Calu3 (cell line): ENCODE measurements around the gene PRSS23. TPM values are rescaled to one million over a fixed set of nuclear protein-coding genes. Genes with fewer than 3 reads are reported as not detected.

Experiments
- BruUV-seq: library from RNA; stranded (reverse); fragments of 400-500 nt; replicated peaks from 2 replicates; lab custom pipeline; 2021; lab: Mats Ljungman, UMichigan
- CTCF ChIA-PET: fragments of 300-600 bp; sonication (Branson Sonifier 250); formaldehyde crosslinking; loops from one replicate; lab custom pipeline; 2022; ENCODE audit warnings: antibody characterized with exemption; lab: Charles Lee
- DNase-seq: peaks from one replicate; pipeline ENCODE4 v3.0.0; 2022
- H3K27ac Mint-ChIP-seq: one replicate; pipeline ENCODE4 v1.8.0; 2022; ENCODE audit warnings: mixed read lengths; ENCODE audit not compliant: unreplicated experiment
- H3K27me3 Mint-ChIP-seq: one replicate; pipeline ENCODE4 v1.8.0; 2022; ENCODE audit warnings: mixed read lengths; ENCODE audit not compliant: unreplicated experiment
- H3K36me3 Mint-ChIP-seq: one replicate; pipeline ENCODE4 v1.8.0; 2022; ENCODE audit warnings: mild to moderate bottlenecking, moderate library complexity, mixed read lengths; ENCODE audit not compliant: insufficient read depth, unreplicated experiment
- H3K4me1 Mint-ChIP-seq: one replicate; pipeline ENCODE4 v1.8.0; 2022; ENCODE audit warnings: mild to moderate bottlenecking, low read depth, mixed read lengths; ENCODE audit not compliant: unreplicated experiment
- H3K4me3 Mint-ChIP-seq: one replicate; pipeline ENCODE4 v1.8.0; 2022; ENCODE audit warnings: mild to moderate bottlenecking, low read depth, moderate library complexity, mixed read lengths; ENCODE audit not compliant: unreplicated experiment
- H3K9me3 Mint-ChIP-seq: one replicate; pipeline ENCODE4 v1.8.0; 2022; ENCODE audit warnings: low read depth, mixed read lengths; ENCODE audit not compliant: unreplicated experiment
- CTCF ChIP-seq: fragments of 200-600 bp; IDR thresholded peaks from one replicate; pipeline ENCODE4 v1.8.0; 2022; ENCODE audit warnings: antibody characterized with exemption; ENCODE audit not compliant: unreplicated experiment
- intact Hi-C: fragments of 100-400 bp; cut with micrococcal nuclease; formaldehyde crosslinking; loops from one replicate; pipeline ENCODE4 v1.10.0; 2022; ENCODE audit not compliant: unreplicated experiment
- total RNA-seq: library from RNA; stranded (reverse); gene quantifications from 2 replicates; pipeline ENCODE4 v1.2.3, GENCODE V29; 2022

PRSS23 gene
- total RNA-seq, 1 experiment from 2014 or later, result 13.9 TPM

- H3K36me3 Mint-ChIP-seq, result no peaks in the 10 kb centered on the region
- H3K9me3 Mint-ChIP-seq, result no peaks in the 10 kb centered on the region
Observed at GRCh38 chr11:86760577-86760976, 39.8 kb upstream of the PRSS23 start.

GRCh38 chr11:86761978-86762377, 38.4 kb upstream of the PRSS23 start:
- no TSS peak for BruUV-seq
- Mint-ChIP-seq H3K4me3 (no peak overlapping the region), H3K36me3 (no peaks in the 10 kb centered on the region), H3K27ac (no peak overlapping the region), H3K9me3 (no peaks in the 10 kb centered on the region), H3K4me1 (no peaks in the 10 kb centered on the region), H3K27me3 (no peaks in the 10 kb centered on the region)
- DNase-seq, result no peak
- intact Hi-C loops, result no loop called here
- CTCF ChIA-PET, result interaction anchor here (0.9 kb wide), 1 partner anchor 39 kb away, joined by 3 read pairs; no protein-coding TSS in a partner anchor
- TF ChIP-seq CTCF, result no peak

More at GRCh38 chr11:86760577-86760976, 39.8 kb upstream of the PRSS23 start:
- Mint-ChIP-seq H3K4me3 (no peak overlapping the region), H3K4me1 (no peaks in the 10 kb centered on the region), H3K27me3 (no peaks in the 10 kb centered on the region), H3K27ac (no peak overlapping the region)
- intact Hi-C loops, result no loop called here
- TF ChIP-seq CTCF, result no peak
- DNase-seq, result no peak
- CTCF ChIA-PET, result no interaction called here
- no TSS peak for BruUV-seq

GRCh38 chr11:86765203-86765602, 35.1 kb upstream of the PRSS23 start:
- Mint-ChIP-seq H3K4me3 (no peak overlapping the region), H3K4me1 (no peaks in the 10 kb centered on the region), H3K27ac (no peak overlapping the region), H3K9me3 (no peaks in the 10 kb centered on the region), H3K27me3 (no peaks in the 10 kb centered on the region), H3K36me3 (no peaks in the 10 kb centered on the region)
- no TSS peak for BruUV-seq
- CTCF ChIA-PET, result no interaction called here
- DNase-seq, result no peak
- no peak for TF ChIP-seq CTCF
- intact Hi-C loops, result no loop called here

- CTCF ChIA-PET, result no interaction called here
- Mint-ChIP-seq H3K27me3 (no peaks in the 10 kb centered on the region), H3K4me1 (no peaks in the 10 kb centered on the region), H3K27ac (no peak overlapping the region), H3K9me3 (no peaks in the 10 kb centered on the region), H3K36me3 (no peaks in the 10 kb centered on the region), H3K4me3 (no peak overlapping the region)
- no TSS peak for BruUV-seq
- no peak for DNase-seq
- no peak for TF ChIP-seq CTCF
- intact Hi-C loops, result no loop called here
Observed at GRCh38 chr11:86765878-86766277, 34.5 kb upstream of the PRSS23 start.
